ENCODE results near the gene JADE3.

The JADE3 gene

DNA sequence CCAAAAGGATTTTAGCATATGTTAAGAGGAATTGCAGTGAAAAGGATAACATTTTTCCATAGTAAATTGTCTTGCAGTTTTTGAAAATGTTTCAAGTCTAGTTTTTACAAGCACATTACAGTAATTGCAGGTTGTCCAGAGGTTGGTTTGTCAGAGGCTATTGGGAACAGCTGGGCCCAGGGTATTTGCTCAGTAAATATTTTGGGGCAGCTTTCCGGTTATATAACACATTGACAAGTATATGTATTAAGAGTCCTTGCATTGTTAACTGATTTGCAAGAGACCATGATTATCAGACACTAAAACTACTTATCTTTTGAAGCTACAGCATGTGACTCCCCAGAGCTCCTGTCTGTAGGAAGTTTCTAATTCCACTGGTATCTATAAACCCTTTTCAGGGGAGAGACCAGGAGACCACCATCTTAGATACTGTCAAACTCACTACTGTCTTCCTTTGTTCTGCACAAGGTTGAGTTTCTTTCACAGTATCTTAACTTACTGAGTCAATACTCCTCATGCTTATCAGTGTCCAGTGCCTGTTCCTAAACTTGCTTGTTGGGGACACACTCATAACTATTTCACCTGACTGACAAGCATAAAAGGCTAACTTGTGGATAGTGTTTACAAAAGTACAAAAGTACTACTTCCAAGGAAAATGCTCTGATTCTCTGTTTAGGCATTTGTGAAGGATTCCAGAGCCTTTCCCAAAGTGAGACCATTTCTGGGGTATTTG is 147.1 kb downstream of the JADE3 start:
- TF ChIP-seq, protein P1, sequence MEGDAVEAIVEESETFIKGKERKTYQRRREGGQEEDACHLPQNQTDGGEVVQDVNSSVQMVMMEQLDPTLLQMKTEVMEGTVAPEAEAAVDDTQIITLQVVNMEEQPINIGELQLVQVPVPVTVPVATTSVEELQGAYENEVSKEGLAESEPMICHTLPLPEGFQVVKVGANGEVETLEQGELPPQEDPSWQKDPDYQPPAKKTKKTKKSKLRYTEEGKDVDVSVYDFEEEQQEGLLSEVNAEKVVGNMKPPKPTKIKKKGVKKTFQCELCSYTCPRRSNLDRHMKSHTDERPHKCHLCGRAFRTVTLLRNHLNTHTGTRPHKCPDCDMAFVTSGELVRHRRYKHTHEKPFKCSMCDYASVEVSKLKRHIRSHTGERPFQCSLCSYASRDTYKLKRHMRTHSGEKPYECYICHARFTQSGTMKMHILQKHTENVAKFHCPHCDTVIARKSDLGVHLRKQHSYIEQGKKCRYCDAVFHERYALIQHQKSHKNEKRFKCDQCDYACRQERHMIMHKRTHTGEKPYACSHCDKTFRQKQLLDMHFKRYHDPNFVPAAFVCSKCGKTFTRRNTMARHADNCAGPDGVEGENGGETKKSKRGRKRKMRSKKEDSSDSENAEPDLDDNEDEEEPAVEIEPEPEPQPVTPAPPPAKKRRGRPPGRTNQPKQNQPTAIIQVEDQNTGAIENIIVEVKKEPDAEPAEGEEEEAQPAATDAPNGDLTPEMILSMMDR (IDR thresholded peaks at IDR 0.05; ENCODE audit: insufficient read depth, missing control alignments): no peak
- FAIRE-seq (no peak), DNase-seq (ENCODE audit: insufficient read length, low spot score) (no peak)

DNA sequence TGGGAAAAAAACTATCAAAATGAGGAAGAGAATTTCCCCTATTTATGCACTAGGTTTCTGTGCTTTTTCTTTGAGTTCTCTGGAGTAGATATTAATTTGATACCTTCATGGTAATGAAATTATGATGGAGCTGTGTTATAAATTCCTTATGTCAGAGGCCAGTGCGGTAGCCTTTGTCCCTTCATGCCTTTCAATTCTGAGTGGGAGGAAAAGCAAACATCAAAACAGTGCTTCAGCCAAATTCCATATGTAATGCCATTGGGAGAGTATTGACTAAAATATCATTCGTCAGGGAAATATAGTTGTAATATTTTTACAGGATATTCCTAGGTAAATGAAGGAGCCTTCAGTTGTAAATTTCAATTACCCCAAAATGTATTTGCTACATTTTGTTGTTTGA is 148.5 kb downstream of the JADE3 start:
- TF ChIP-seq, protein P1 (IDR thresholded peaks at IDR 0.05; ENCODE audit: insufficient read depth, missing control alignments): no peak
- DNase-seq (ENCODE audit: insufficient read length, low spot score) (no peak), FAIRE-seq (no peak)

DNA sequence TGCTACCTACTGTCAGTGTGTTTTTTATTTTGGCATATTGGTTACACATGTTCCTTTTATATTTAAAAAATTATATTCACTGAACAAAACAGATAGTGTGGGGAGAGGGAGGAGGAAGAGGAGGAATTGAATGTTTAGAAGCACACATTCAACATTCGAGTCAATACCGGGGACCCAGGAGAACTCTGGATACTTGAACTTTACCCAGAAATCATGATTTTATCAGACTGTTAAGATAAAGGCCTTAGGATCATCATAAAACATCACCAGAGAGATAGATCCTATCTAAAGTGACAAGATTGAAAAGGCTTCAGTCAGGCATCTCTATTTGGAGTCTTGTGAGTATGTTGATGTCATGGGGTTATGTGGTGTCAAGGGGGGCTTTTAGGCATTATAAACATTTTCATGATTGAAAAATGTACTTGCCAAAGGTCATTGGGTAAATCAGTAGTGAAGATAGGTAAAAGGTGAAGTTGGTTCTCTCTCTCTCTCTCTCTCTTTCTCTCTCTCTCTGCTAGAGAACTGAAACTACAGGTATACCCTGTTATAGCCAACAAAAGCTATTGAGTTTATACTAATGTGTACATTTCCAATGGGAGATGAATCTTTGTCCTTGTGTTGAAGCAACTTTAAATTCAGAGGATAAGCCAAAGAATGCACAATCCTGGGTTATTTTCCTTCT is 149.2 kb downstream of the JADE3 start:
- TF ChIP-seq, protein P1 (IDR thresholded peaks at IDR 0.05; ENCODE audit: insufficient read depth, missing control alignments): no peak
- DNase-seq (ENCODE audit: insufficient read length, low spot score) (no peak), FAIRE-seq (no peak)

DNA sequence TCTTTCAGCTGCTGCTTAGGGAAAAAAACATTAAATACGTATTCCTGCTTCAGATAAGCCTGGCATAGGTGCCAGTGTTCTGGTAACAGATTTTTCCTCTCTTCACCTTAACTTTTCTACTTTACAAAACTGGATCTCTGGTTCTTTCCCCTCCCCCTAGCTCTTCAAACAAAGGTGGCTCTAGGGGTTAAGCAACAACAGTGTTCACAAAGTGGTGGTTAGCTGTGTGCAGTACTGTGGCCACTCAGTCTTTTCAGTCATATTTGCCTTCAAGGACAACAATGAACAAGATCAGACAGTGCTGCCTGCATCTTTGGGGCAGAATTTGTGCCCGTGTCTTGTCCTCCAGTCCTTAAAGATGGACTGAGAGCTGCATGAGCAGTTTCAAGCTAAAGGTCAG is 151.0 kb downstream of the JADE3 start:
- FAIRE-seq: no peak
- TF ChIP-seq, protein P1 (IDR thresholded peaks at IDR 0.05; ENCODE audit: insufficient read depth, missing control alignments): no peak
- DNase-seq (ENCODE audit: insufficient read length, low spot score): no peak

DNA sequence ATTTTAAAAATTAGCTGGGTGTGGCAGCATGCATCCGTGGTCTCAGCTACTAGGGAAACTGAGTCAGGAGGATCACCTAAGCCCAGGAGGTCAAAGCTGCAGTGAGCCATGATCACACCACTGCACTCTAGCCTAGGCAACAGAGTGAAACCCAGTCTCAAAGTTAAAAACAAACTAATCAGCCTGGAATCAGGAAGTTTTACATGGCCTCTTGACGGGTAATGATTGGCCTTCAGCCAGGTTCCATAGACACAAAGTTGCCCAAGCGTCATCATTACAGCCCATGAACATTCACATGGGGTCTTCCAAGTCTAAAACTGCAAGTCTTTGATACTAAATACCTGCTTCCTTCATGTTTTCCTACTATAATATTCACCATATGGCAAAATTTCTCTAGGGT is 156.0 kb downstream of the JADE3 start:
- TF ChIP-seq, protein P1 (IDR thresholded peaks at IDR 0.05; ENCODE audit: insufficient read depth, missing control alignments): no peak
- DNase-seq (ENCODE audit: insufficient read length, low spot score) (no peak), FAIRE-seq (no peak)

DNA sequence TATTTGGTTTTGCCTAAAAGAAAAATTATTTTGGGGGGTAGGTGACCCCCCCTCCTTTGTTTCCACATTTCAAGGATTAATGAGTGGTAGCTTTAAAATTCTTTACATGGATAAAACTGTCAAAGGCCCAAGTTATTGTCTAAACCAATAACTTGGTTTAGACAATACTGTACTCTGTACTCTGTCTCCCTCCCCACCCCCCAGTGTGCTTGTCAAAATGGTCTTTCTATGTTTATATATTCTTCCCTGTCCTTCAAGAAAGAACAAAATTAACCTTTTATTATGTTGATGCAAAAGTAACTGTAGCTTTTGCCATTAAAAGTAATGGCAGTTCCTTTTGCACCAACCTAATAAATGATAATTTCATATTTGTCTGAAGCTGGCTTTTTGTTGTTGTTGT is 156.5 kb downstream of the JADE3 start:
- no peak for DNase-seq (ENCODE audit: insufficient read length, low spot score)
- no peak for FAIRE-seq
- TF ChIP-seq, protein P1 (IDR thresholded peaks at IDR 0.05; ENCODE audit: insufficient read depth, missing control alignments): no peak
